ENCODE data around the gene GPR35. TPM values are rescaled to one million over a fixed set of nuclear protein-coding genes. Genes with fewer than 3 reads are reported as not detected.

The GPR35 gene
- polyA plus RNA-seq, 4 donors = 75.5 to 367 (median 233) TPM

DNA sequence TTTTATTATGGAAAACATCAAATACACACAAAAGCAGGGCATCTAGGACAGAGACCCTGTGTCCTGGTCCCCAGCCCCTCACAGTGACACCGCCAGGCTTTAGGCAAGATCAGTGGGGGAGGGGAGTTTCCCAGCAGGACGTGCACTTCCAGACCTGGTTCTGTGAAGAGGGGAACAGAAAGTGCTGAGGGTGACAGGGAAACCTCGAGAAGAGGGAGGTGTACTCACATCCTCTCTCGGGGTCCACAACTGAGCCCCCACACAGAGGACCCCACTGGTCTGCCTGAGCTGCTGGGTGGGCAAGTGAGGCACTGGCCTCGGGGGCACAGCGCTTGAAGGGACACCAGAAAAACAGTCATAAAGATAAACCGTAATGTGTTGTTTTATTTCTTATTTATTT lies 4.4 kb upstream of the GPR35 start:
- H3K4me3 ChIP-seq (ENCODE audit: low read depth in 1 of 3, low read length in 3 of 3) = no peak overlapping the region
- no peak for FAIRE-seq
- WGBS, 3 donors = 77 to 84% (median 83%) methylated on average over 7 of the region's 7 CpGs
- H3K4me1 ChIP-seq (ENCODE audit: control insufficient read depth in 3 of 3, insufficient read depth in 2 of 3, low read depth in 1 of 3, low read length in 2 of 3) = no peaks in the 10 kb centered on the region
- peaks cover 0 to 73% (median 21%) of the 10 kb centered on the region in 3 donors for H3K36me3 ChIP-seq (ENCODE audit: control insufficient read depth in 3 of 3, insufficient read depth in 2 of 3, low read depth in 1 of 3, low read length in 3 of 3)
- H3K27ac ChIP-seq (ENCODE audit: low read depth in 1 of 3, low read length in 2 of 3) = peak overlapping the region in 1 of 3 donors; percentile 37
- H3K9me3 ChIP-seq (ENCODE audit: control insufficient read depth in 2 of 2, insufficient read depth in 1 of 2, low read depth in 1 of 2, low read length in 1 of 2) = peaks cover 0 to 14% of the 10 kb centered on the region in 2 donors
- DNase-seq = no peak
- no peaks in the 10 kb centered on the region for H3K27me3 ChIP-seq (ENCODE audit: control insufficient read depth in 3 of 3, insufficient read depth in 3 of 3, low read length in 3 of 3)

GRCh38 chr2:240622060-240622411 lies 3.2 kb upstream of the GPR35 start:
- peaks cover 0 to 8% (median 0%) of the 10 kb centered on the region in 3 donors for H3K4me1 ChIP-seq (ENCODE audit: control insufficient read depth in 3 of 3, insufficient read depth in 2 of 3, low read depth in 1 of 3, low read length in 2 of 3)
- H3K27me3 ChIP-seq (ENCODE audit: control insufficient read depth in 3 of 3, insufficient read depth in 3 of 3, low read length in 3 of 3) = no peaks in the 10 kb centered on the region
- H3K36me3 ChIP-seq (ENCODE audit: control insufficient read depth in 3 of 3, insufficient read depth in 2 of 3, low read depth in 1 of 3, low read length in 3 of 3) = peaks cover 0 to 70% (median 21%) of the 10 kb centered on the region in 3 donors
- peaks cover 0 to 2% of the 10 kb centered on the region in 2 donors for H3K9me3 ChIP-seq (ENCODE audit: control insufficient read depth in 2 of 2, insufficient read depth in 1 of 2, low read depth in 1 of 2, low read length in 1 of 2)
- H3K4me3 ChIP-seq (ENCODE audit: low read depth in 1 of 3, low read length in 3 of 3) = no peak overlapping the region
- WGBS, 3 donors = 72 to 91% (median 77%) methylated on average over 9 of the region's 9 CpGs
- FAIRE-seq (no peak), DNase-seq (no peak)
- no peak overlapping the region for H3K27ac ChIP-seq (ENCODE audit: low read depth in 1 of 3, low read length in 2 of 3)

- FAIRE-seq = no peak
- Histone ChIP-seq H3K4me3 (ENCODE audit: low read depth in 1 of 3, low read length in 3 of 3) (no peak overlapping the region), H3K27me3 (ENCODE audit: control insufficient read depth in 3 of 3, insufficient read depth in 3 of 3, low read length in 3 of 3) (no peaks in the 10 kb centered on the region), H3K27ac (ENCODE audit: low read depth in 1 of 3, low read length in 2 of 3) (peak overlapping the region in 1 of 3 donors; percentile 40), H3K9me3 (ENCODE audit: control insufficient read depth in 2 of 2, insufficient read depth in 1 of 2, low read depth in 1 of 2, low read length in 1 of 2) (no peaks in the 10 kb centered on the region), H3K36me3 (ENCODE audit: control insufficient read depth in 3 of 3, insufficient read depth in 2 of 3, low read depth in 1 of 3, low read length in 3 of 3) (peaks cover 0 to 74% (median 20%) of the 10 kb centered on the region in 3 donors), H3K4me1 (ENCODE audit: control insufficient read depth in 3 of 3, insufficient read depth in 2 of 3, low read depth in 1 of 3, low read length in 2 of 3) (peaks cover 0 to 15% (median 0%) of the 10 kb centered on the region in 3 donors)
- WGBS, 3 donors = 46 to 87% (median 65%) methylated on average over 35 to 37 of the region's 37 CpGs
- DNase-seq = no peak
Measured at GRCh38 chr2:240622531-240623235, 2.6 kb upstream of the GPR35 start.

- H3K27ac ChIP-seq (ENCODE audit: low read depth in 1 of 3, low read length in 2 of 3) = peak overlapping the region in 1 of 3 donors; percentile 8
- 82 to 89% (median 88%) methylated on average over 6 to 10 of the region's 10 CpGs for WGBS, 3 donors
- no peak for FAIRE-seq
- no peak overlapping the region for H3K4me3 ChIP-seq (ENCODE audit: low read depth in 1 of 3, low read length in 3 of 3)
- no peaks in the 10 kb centered on the region for H3K9me3 ChIP-seq (ENCODE audit: control insufficient read depth in 2 of 2, insufficient read depth in 1 of 2, low read depth in 1 of 2, low read length in 1 of 2)
- no peak for DNase-seq
- no peaks in the 10 kb centered on the region for H3K27me3 ChIP-seq (ENCODE audit: control insufficient read depth in 3 of 3, insufficient read depth in 3 of 3, low read length in 3 of 3)
- H3K4me1 ChIP-seq (ENCODE audit: control insufficient read depth in 3 of 3, insufficient read depth in 2 of 3, low read depth in 1 of 3, low read length in 2 of 3) = peaks cover 0 to 18% (median 0%) of the 10 kb centered on the region in 3 donors
- H3K36me3 ChIP-seq (ENCODE audit: control insufficient read depth in 3 of 3, insufficient read depth in 2 of 3, low read depth in 1 of 3, low read length in 3 of 3) = peaks cover 0 to 83% (median 17%) of the 10 kb centered on the region in 3 donors
Measured at GRCh38 chr2:240623531-240624010, 1.7 kb upstream of the GPR35 start.

DNA sequence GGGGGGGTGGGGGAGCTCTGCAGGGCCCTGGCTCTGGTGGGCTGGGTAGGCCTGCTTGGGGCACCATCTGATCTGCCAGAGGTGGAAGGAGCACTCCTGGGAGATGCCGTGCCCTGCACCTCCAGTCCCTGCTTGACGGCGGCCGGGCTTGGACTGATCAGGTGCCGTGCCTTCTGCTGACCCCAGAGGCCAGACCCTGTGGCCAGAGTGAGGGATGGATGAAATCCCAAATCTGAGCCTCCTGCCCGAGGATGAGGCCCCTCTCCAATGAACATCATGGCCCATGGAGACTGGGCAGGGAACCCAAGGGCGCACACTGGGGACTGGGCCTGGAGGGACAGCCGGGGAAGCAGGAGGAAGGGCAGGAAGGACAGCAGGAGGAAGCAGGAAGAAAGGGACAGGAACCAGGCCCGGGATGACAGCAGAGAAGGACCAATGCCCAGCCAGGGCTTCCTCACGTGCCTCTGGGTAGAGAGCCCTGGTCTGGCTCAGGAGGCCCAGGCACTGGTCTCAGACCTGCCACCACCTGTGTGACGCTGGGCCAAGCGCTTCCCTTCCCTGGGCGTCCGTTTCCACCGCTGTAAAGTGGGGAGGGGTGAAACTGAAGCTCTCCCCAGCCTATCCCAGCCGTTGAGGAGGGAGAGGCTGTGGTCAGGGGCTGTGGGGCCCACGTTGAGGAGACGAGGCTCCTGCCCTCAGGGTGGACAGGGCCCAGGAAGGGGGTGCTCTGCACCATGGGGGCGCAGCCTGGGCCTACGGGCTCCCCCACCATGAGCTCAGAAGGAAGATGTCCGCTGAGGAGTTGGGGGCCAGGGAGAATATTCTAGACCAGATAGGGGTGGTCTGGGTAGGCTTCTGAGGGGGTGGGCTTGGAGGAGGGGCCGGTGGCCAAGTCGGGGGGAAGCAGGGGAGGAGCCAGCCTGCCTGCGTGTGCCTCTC lies 1.0 kb upstream of the GPR35 start:
- WGBS, 3 donors = 52 to 67% (median 57%) methylated on average over 23 to 24 of the region's 24 CpGs
- H3K4me1 ChIP-seq (ENCODE audit: control insufficient read depth in 3 of 3, insufficient read depth in 2 of 3, low read depth in 1 of 3, low read length in 2 of 3) = peaks cover 0 to 18% (median 0%) of the 10 kb centered on the region in 3 donors
- H3K36me3 ChIP-seq (ENCODE audit: control insufficient read depth in 3 of 3, insufficient read depth in 2 of 3, low read depth in 1 of 3, low read length in 3 of 3) = peaks cover 0 to 84% (median 13%) of the 10 kb centered on the region in 3 donors

GRCh38 chr2:240626531-240627300 lies 1.4 kb downstream of the GPR35 start:
- Histone ChIP-seq H3K4me3 (ENCODE audit: low read depth in 1 of 3, low read length in 3 of 3) (no peak overlapping the region), H3K27ac (ENCODE audit: low read depth in 1 of 3, low read length in 2 of 3) (peak overlapping the region; percentile 37 to 81 (median 66)), H3K27me3 (ENCODE audit: control insufficient read depth in 3 of 3, insufficient read depth in 3 of 3, low read length in 3 of 3) (no peaks in the 10 kb centered on the region), H3K9me3 (ENCODE audit: control insufficient read depth in 2 of 2, insufficient read depth in 1 of 2, low read depth in 1 of 2, low read length in 1 of 2) (no peaks in the 10 kb centered on the region), H3K4me1 (ENCODE audit: control insufficient read depth in 3 of 3, insufficient read depth in 2 of 3, low read depth in 1 of 3, low read length in 2 of 3) (peaks cover 0 to 18% (median 0%) of the 10 kb centered on the region in 3 donors), H3K36me3 (ENCODE audit: control insufficient read depth in 3 of 3, insufficient read depth in 2 of 3, low read depth in 1 of 3, low read length in 3 of 3) (peaks cover 0 to 88% (median 12%) of the 10 kb centered on the region in 3 donors)
- WGBS, 3 donors = 52 to 62% (median 59%) methylated on average over 20 to 21 of the region's 21 CpGs
- no peak for FAIRE-seq
- peak in 1 of 2 donors; percentile 85 for DNase-seq

More for the DNA sequence above, 1.0 kb upstream of the GPR35 start:
- DNase-seq (peak in 1 of 2 donors; percentile 38), FAIRE-seq (no peak)
- Histone ChIP-seq H3K9me3 (ENCODE audit: control insufficient read depth in 2 of 2, insufficient read depth in 1 of 2, low read depth in 1 of 2, low read length in 1 of 2) (no peaks in the 10 kb centered on the region), H3K27ac (ENCODE audit: low read depth in 1 of 3, low read length in 2 of 3) (peak overlapping the region in 2 of 3 donors; percentile 27 to 65), H3K4me3 (ENCODE audit: low read depth in 1 of 3, low read length in 3 of 3) (no peak overlapping the region), H3K27me3 (ENCODE audit: control insufficient read depth in 3 of 3, insufficient read depth in 3 of 3, low read length in 3 of 3) (no peaks in the 10 kb centered on the region)

- DNase-seq (no peak), FAIRE-seq (no peak)
- peaks cover 0 to 18% (median 0%) of the 10 kb centered on the region in 3 donors for H3K4me1 ChIP-seq (ENCODE audit: control insufficient read depth in 3 of 3, insufficient read depth in 2 of 3, low read depth in 1 of 3, low read length in 2 of 3)
- H3K27me3 ChIP-seq (ENCODE audit: control insufficient read depth in 3 of 3, insufficient read depth in 3 of 3, low read length in 3 of 3) = no peaks in the 10 kb centered on the region
- WGBS, 3 donors = 90 to 92% (median 90%) methylated on average over 17 of the region's 17 CpGs
- no peak overlapping the region for H3K27ac ChIP-seq (ENCODE audit: low read depth in 1 of 3, low read length in 2 of 3)
- H3K9me3 ChIP-seq (ENCODE audit: control insufficient read depth in 2 of 2, insufficient read depth in 1 of 2, low read depth in 1 of 2, low read length in 1 of 2) = peaks cover 0 to 11% of the 10 kb centered on the region in 2 donors
- no peak overlapping the region for H3K4me3 ChIP-seq (ENCODE audit: low read depth in 1 of 3, low read length in 3 of 3)
- peaks cover 0 to 84% (median 9%) of the 10 kb centered on the region in 3 donors for H3K36me3 ChIP-seq (ENCODE audit: control insufficient read depth in 3 of 3, insufficient read depth in 2 of 3, low read depth in 1 of 3, low read length in 3 of 3)
Measured at GRCh38 chr2:240627736-240628506, 2.6 kb downstream of the GPR35 start.
